SK-N-SH treated with all-trans-retinoic acid at 6 μM for 48 hours (cell line): ENCODE measurements around the gene FMOD.

Source experiments
- ATAC-seq: fragments of 200-7000 bp; cut with Tn5 transposase; 3 replicates; pipeline ENCODE4 v1.9.1; 2020; ENCODE audit warnings: mild to moderate bottlenecking, moderate library complexity
- ARNTL ChIP-seq: fragments of 450-650 bp; formaldehyde crosslinking; IDR thresholded peaks from 2 replicates; pipeline ENCODE4 v1.5.0; 2020; ENCODE audit warnings: low read depth, mild to moderate bottlenecking, moderate library complexity, borderline replicate concordance
- BACH2 ChIP-seq: fragments of 250-450 bp; sonication (Bioruptor Pico); IDR thresholded peaks from 2 replicates; pipeline ENCODE4 v1.9.0; 2021; ENCODE audit warnings: mild to moderate bottlenecking, borderline replicate concordance
- CSDC2 ChIP-seq: fragments of 250-450 bp; sonication (Bioruptor Pico); IDR thresholded peaks from 2 replicates; pipeline ENCODE4 v1.5.0; 2020; ENCODE audit warnings: mild to moderate bottlenecking, moderate library complexity
- GLIS3 ChIP-seq: fragments of 250-450 bp; sonication (Bioruptor Pico); IDR thresholded peaks from 2 replicates; pipeline ENCODE4 v1.5.0; 2020; ENCODE audit warnings: mild to moderate bottlenecking, moderate library complexity
- ISL1 ChIP-seq: fragments of 250-450 bp; sonication (Bioruptor Pico); IDR thresholded peaks from 2 replicates; pipeline ENCODE4 v2.1.2; 2022; ENCODE audit warnings: mild to moderate bottlenecking, moderate library complexity
- PPARA ChIP-seq: fragments of 250-450 bp; sonication (Bioruptor Pico); IDR thresholded peaks from 2 replicates; pipeline ENCODE4 v1.5.0; 2020; ENCODE audit warnings: mild to moderate bottlenecking, borderline replicate concordance
- RARB ChIP-seq: fragments of 250-450 bp; sonication (Bioruptor Pico); IDR thresholded peaks from 2 replicates; pipeline ENCODE4 v1.8.0; 2021; ENCODE audit warnings: mild to moderate bottlenecking, moderate library complexity
- TCF4 ChIP-seq: fragments of 250-450 bp; sonication (Bioruptor Pico); IDR thresholded peaks from 2 replicates; pipeline ENCODE4 v1.8.0; 2021; ENCODE audit warnings: mild to moderate bottlenecking, moderate library complexity, borderline replicate concordance
- TOX ChIP-seq: fragments of 250-450 bp; sonication (Bioruptor Pico); IDR thresholded peaks from 2 replicates; pipeline ENCODE4 v1.8.0; 2021; ENCODE audit warnings: mild to moderate bottlenecking, moderate library complexity, borderline replicate concordance
- ZC3H10 ChIP-seq: fragments of 250-450 bp; sonication (Bioruptor Pico); IDR thresholded peaks from 2 replicates; pipeline ENCODE4 v1.5.1; 2021; ENCODE audit warnings: mild to moderate bottlenecking, moderate library complexity
- ZFP3 ChIP-seq: fragments of 250-450 bp; sonication (Bioruptor Pico); IDR thresholded peaks from 2 replicates; pipeline ENCODE4 v1.5.0; 2020; ENCODE audit warnings: mild to moderate bottlenecking, moderate library complexity
- ZFP30 ChIP-seq: fragments of 450-650 bp; formaldehyde crosslinking; IDR thresholded peaks from 2 replicates; pipeline ENCODE4 v1.5.0; 2022; ENCODE audit warnings: mild to moderate bottlenecking, moderate library complexity
- ZNF565 ChIP-seq: fragments of 450-650 bp; formaldehyde crosslinking; conservative IDR thresholded peaks from 2 replicates; pipeline ENCODE4 v1.5.0; 2020; ENCODE audit warnings: low read depth, mild to moderate bottlenecking, moderate library complexity
- ZNF70 ChIP-seq: fragments of 450-650 bp; formaldehyde crosslinking; IDR thresholded peaks from 2 replicates; pipeline ENCODE4 v1.5.0; 2020; ENCODE audit warnings: mild to moderate bottlenecking, moderate library complexity
- ZNF8 ChIP-seq: fragments of 450-650 bp; formaldehyde crosslinking; IDR thresholded peaks from 2 replicates; pipeline ENCODE4 v1.5.0; 2020; ENCODE audit warnings: mild to moderate bottlenecking, moderate library complexity
- TF ChIP-seq, protein P1 (sequence below): fragments of 250-450 bp; sonication (Bioruptor Pico); IDR thresholded peaks from 2 replicates; pipeline ENCODE4 v1.8.0; 2021; ENCODE audit warnings: low read depth, mild to moderate bottlenecking, moderate library complexity, borderline replicate concordance
- TF ChIP-seq, protein P2 (sequence below): fragments of 250-450 bp; sonication (Bioruptor Pico); IDR thresholded peaks from 2 replicates; pipeline ENCODE4 v1.5.1; 2020; ENCODE audit warnings: low read depth, mild to moderate bottlenecking, moderate library complexity
- TF ChIP-seq, protein P3 (sequence below): fragments of 250-450 bp; sonication (Bioruptor Pico); IDR thresholded peaks from 2 replicates; pipeline ENCODE4 v1.8.0; 2020; ENCODE audit warnings: mild to moderate bottlenecking, moderate library complexity, borderline replicate concordance
- TF ChIP-seq, protein P4 (sequence below): fragments of 250-450 bp; sonication (Bioruptor Pico); IDR thresholded peaks from 2 replicates; pipeline ENCODE4 v1.5.1; 2021; ENCODE audit warnings: mild to moderate bottlenecking, moderate library complexity

FMOD gene

DNA sequence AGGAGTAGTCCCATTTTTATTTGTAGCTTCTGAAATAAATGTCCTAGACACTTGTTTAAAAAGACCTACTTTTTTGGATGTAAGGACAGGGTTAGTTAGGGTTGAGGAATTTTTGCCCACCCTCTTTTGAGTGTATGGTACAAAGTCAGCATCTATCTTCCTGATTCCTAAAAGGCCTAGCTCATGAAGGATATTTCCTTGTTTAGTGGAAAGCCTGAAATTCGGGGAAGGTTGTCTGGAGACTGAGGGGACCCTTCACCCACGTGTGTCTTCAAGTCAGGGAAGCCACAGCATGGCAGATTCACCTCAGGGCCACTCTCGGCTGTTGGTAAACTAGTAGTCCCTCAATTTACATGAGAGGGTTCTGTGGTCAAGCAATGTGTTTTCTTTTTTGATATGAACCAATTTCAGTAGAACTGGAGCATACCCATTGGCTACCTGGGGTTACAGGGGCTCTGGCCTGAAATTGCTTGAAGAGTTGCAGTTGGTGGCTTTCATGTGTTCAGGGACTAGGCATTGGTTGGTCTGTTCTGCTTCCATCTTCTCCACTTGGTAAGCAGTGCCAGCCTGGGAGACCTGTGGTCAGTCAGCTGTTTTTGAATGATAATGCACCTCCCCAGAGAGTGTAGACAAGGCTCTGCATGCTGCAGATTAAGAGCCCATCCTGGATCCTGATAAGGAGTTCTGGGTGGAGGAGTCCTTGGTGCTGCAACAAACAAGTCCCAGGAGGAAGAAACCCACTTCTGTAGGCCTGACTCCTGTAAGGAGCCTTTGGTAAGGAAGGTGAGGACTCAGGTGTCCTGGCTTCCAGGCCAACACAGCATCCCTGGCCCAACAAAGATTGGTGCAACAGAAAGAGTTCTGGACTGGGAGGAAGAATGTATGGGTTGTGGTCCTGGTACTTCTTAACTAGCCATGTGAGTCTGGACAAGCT is 39.3 kb downstream of the FMOD start:
- no peak for ATAC-seq
- TF ChIP-seq ARNTL (CRISPR knock-in tag) (no peak), ZNF565 (CRISPR knock-in tag) (no peak), ZFP3 (peak; percentile 60; the same call in 1 of the 2 replicates), ISL1 (no peak), PPARA (no peak)
- TF ChIP-seq, protein P1, sequence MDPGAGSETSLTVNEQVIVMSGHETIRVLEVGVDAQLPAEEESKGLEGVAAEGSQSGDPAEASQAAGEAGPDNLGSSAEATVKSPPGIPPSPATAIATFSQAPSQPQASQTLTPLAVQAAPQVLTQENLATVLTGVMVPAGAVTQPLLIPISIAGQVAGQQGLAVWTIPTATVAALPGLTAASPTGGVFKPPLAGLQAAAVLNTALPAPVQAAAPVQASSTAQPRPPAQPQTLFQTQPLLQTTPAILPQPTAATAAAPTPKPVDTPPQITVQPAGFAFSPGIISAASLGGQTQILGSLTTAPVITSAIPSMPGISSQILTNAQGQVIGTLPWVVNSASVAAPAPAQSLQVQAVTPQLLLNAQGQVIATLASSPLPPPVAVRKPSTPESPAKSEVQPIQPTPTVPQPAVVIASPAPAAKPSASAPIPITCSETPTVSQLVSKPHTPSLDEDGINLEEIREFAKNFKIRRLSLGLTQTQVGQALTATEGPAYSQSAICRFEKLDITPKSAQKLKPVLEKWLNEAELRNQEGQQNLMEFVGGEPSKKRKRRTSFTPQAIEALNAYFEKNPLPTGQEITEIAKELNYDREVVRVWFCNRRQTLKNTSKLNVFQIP (CRISPR knock-in tag): no peak
- TF ChIP-seq, all 23 proteins: peak for 1

DNA sequence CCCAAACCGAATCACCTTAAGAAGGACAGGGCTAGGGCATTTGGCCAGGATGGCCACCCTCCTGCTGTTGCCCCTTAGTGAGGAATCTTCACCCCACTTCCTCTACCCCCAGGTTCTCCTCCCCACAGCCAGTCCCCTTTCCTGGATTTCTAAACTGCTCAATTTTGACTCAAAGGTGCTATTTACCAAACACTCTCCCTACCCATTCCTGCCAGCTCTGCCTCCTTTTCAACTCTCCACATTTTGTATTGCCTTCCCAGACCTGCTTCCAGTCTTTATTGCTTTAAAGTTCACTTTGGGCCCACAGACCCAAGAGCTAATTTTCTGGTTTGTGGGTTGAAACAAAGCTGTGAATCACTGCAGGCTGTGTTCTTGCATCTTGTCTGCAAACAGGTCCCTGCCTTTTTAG is 42.0 kb downstream of the FMOD start:
- no peak for TF ChIP-seq ZC3H10 (CRISPR knock-in tag)
- TF ChIP-seq ZFP3: no peak
- TF ChIP-seq BACH2 (CRISPR knock-in tag): no peak
- no peak for TF ChIP-seq TOX (CRISPR knock-in tag)
- TF ChIP-seq CSDC2 (CRISPR knock-in tag): no peak
- TF ChIP-seq, protein P2, sequence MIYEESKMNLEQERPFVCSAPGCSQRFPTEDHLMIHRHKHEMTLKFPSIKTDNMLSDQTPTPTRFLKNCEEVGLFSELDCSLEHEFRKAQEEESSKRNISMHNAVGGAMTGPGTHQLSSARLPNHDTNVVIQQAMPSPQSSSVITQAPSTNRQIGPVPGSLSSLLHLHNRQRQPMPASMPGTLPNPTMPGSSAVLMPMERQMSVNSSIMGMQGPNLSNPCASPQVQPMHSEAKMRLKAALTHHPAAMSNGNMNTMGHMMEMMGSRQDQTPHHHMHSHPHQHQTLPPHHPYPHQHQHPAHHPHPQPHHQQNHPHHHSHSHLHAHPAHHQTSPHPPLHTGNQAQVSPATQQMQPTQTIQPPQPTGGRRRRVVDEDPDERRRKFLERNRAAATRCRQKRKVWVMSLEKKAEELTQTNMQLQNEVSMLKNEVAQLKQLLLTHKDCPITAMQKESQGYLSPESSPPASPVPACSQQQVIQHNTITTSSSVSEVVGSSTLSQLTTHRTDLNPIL (CRISPR knock-in tag): no peak
- TF ChIP-seq, protein P3, sequence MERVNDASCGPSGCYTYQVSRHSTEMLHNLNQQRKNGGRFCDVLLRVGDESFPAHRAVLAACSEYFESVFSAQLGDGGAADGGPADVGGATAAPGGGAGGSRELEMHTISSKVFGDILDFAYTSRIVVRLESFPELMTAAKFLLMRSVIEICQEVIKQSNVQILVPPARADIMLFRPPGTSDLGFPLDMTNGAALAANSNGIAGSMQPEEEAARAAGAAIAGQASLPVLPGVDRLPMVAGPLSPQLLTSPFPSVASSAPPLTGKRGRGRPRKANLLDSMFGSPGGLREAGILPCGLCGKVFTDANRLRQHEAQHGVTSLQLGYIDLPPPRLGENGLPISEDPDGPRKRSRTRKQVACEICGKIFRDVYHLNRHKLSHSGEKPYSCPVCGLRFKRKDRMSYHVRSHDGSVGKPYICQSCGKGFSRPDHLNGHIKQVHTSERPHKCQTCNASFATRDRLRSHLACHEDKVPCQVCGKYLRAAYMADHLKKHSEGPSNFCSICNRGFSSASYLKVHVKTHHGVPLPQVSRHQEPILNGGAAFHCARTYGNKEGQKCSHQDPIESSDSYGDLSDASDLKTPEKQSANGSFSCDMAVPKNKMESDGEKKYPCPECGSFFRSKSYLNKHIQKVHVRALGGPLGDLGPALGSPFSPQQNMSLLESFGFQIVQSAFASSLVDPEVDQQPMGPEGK: no peak
- no peak for TF ChIP-seq ZFP30 (CRISPR knock-in tag)
- TF ChIP-seq, protein P1 (CRISPR knock-in tag): no peak
- no peak for TF ChIP-seq RARB (CRISPR knock-in tag)
- no peak for TF ChIP-seq ZNF8
- TF ChIP-seq ZNF70 (CRISPR knock-in tag): no peak
- no peak for TF ChIP-seq ISL1
- no peak for ATAC-seq

DNA sequence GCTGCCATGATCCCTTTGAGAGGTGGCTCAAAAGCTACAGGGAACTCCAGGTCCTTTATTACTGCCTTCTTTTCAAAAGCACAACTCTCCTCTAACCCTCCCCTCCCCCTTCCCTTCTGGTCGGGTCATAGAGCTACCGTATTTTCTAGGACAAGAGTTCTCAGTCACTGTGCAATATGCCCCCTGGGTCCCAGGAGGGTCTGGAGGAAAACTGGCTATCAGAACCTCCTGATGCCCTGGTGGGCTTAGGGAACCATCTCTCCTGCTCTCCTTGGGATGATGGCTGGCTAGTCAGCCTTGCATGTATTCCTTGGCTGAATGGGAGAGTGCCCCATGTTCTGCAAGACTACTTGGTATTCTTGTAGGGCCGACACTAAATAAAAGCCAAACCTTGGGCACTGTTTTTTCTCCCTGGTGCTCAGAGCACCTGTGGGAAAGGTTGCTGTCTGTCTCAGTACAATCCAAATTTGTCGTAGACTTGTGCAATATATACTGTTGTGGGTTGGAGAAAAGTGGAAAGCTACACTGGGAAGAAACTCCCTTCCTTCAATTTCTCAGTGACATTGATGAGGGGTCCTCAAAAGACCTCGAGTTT is 42.5 kb downstream of the FMOD start:
- ATAC-seq: no peak
- TF ChIP-seq TCF4 (CRISPR knock-in tag): no peak
- TF ChIP-seq GLIS3 (CRISPR knock-in tag): no peak
- TF ChIP-seq ZNF565 (CRISPR knock-in tag): no peak
- TF ChIP-seq ISL1: no peak
- TF ChIP-seq, protein P4, sequence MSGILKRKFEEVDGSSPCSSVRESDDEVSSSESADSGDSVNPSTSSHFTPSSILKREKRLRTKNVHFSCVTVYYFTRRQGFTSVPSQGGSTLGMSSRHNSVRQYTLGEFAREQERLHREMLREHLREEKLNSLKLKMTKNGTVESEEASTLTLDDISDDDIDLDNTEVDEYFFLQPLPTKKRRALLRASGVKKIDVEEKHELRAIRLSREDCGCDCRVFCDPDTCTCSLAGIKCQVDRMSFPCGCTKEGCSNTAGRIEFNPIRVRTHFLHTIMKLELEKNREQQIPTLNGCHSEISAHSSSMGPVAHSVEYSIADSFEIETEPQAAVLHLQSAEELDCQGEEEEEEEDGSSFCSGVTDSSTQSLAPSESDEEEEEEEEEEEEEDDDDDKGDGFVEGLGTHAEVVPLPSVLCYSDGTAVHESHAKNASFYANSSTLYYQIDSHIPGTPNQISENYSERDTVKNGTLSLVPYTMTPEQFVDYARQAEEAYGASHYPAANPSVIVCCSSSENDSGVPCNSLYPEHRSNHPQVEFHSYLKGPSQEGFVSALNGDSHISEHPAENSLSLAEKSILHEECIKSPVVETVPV (CRISPR knock-in tag): no peak
- TF ChIP-seq RARB (CRISPR knock-in tag): no peak
- no peak for TF ChIP-seq BACH2 (CRISPR knock-in tag)
- TF ChIP-seq, protein P3: no peak
- no peak for TF ChIP-seq ZFP30 (CRISPR knock-in tag)
- no peak for TF ChIP-seq PPARA
